NCI-H510A (cell line): ENCODE data around the gene METTL15.
"Not testable (repeated sequence)": the region's sequence is repeated elsewhere in the genome, so short reads cannot be mapped to it uniquely, and the experiment has no call there.

Source experiments
- DNase-seq: peaks from one replicate; lab custom pipeline; 2025; lab: John Stamatoyannopoulos, UW

The METTL15 gene

GRCh38 chr11:28107750-28108618 is at the start of gene METTL15, which contains the start of gene KIF18A:
Gene METTL15 (plus strand): TSS chr11:28108388. CDS start chr11:28113335, 4,947 bp downstream.
Gene KIF18A (minus strand): TSS chr11:28108156. CDS start chr11:28097947, 10,209 bp downstream.
- DNase-seq = peak; percentile 93

DNA sequence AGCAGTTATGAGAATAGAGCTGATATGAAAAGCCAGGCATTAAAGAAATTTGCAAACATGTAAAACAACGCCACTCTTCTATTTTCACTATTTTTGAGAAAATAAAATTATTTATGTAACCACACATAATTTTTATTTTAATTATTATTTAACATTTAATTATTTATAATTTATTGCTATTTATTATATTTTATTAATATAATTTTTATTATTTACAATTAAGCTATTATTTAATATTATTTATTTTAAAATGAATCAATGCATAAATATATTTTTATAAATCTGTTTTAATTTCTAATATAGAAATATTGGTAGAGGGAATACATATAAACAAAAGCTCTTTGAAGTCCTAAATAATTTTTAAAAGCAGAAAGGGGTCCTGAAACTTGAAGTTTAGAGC is 36.9 kb upstream of the METTL15 start:
- DNase-seq = no peak

- DNase-seq = no peak
Observed at GRCh38 chr11:28072321-28072720, 35.9 kb upstream of the METTL15 start.

GRCh38 chr11:28077521-28077920 is 30.7 kb upstream of the METTL15 start:
- DNase-seq = no peak

- no peak for DNase-seq
Observed at GRCh38 chr11:28083118-28083517, 25.1 kb upstream of the METTL15 start.

DNA sequence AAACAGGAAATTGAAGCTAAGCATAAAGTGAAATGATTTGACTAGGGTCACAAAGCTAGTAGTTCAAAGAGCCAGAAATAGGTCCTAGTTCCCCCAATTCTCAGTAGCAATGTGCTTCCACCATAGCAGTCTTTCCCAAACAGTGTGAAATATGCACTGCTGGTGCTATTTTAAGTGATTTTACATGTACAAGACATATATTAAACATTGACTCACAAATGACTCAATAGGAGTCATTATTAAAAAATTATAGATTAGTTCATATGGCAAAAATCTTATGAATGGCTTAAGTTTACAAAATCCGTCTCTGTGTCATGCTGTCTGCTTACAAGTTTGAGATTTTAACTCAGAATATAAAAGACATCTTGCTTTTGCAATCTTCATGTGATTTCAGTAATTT is 21.6 kb upstream of the METTL15 start:
- DNase-seq = no peak

- not testable (repeated sequence) for DNase-seq
Observed at GRCh38 chr11:28087192-28087591, 21.0 kb upstream of the METTL15 start.

DNA sequence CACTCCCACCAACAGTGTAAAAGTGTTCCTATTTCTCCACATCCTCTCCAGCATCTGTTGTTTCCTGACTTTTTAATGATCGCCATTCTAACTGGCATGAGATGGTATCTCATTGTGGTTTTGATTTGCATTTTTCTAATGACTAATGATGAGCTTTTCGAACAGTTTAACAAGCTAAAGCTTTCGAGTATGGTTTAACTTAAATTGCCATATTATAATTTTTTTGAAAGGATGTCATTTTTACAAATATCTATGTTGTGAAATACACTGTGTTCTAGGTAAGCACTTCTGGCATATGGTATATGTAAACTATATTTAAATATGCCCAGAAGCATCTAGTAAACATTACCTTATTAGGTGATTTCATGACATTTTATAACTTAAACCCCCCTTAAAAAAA is 20.5 kb upstream of the METTL15 start:
- DNase-seq = not testable (repeated sequence)

GRCh38 chr11:28089378-28089777 is 18.8 kb upstream of the METTL15 start:
- no peak for DNase-seq

DNA sequence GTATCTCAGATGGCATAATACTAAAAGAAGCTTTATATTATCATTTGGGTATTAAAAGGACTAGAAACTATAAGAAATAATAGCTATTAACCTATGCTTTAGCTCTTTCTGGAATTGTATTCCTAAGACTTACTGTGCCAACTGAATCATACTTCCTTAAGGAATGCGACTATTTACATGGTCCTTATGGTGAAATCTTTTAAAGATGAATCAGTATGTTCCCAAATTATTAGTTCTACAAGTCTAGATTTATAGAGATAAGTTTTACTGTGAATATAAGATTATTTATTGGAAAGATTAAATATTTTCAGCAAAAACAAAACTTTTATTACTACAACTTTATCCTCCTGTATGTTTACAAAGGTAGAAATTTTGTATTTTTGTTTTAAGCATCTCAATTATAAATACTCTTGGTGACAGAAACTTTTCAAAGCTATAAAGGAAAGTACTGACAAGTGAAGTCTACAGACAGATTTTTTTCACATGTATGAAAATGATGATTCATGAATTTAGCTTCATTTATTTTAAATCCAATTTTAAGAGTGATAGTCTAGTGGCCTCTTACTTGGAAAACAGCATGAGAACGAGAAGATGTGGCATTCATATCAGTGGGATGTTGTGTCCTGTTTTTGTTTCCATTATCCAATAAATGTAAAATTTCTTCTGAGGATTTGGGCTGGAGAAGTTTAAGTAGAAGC is 18.0 kb upstream of the METTL15 start:
- DNase-seq = no peak

DNA sequence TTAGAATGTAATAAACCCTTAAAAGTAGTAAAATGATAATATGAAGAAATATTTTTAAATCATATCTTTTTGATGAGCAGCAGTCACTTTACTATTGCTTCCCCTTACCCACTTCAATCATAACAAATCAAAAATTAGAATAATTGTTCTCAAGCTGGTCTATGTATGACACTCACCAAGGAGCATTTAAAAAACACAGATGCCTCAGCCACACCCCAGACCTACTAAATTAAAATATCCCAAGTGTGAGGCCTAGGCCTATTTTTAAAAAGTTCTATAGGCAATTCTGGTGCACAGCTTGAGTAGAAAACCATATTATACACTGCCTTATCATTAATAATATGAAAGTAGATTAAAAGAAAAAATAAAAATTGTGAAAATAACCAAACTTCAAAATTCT is 15.4 kb upstream of the METTL15 start:
- DNase-seq = no peak

DNA sequence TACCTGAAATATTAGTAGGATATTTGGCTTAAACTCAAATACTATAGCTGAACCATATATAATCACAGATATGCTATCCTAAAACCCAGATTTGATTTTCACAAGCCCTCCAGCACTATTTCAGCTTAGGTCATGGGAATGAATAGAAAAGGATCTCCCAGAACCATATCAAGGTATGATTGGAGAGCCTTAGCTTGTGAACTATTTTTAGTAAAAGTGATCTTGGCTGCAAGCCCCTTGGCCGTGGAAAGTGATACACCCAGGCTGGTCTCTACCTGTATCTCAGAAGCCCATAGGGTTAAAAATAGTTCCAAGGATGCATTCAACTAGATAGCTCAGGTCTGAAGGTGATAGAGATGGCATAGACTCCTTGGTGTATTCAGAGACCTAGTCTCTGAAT is 9.9 kb upstream of the METTL15 start:
- DNase-seq = no peak

DNA sequence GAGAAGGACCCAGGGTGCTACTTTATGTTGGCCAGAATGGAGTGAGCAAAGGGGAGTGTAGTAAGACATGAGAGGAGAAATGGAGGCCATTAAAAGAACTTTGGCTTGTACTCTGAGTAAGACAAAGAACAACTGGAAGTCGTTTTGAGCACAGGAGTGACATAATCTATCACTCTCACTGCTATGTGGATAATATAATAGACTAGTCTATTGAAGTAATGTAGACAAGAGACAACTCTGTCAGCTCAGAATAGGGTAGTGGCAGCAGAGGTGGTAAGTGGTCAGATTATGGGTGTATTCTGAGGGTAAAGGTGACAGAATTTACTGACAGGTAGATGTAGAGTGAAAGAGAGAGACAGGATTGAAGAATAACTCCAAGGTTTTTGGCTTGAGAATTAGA is 8.5 kb upstream of the METTL15 start:
- no peak for DNase-seq

- no peak for DNase-seq
Observed at GRCh38 chr11:28100665-28101064, 7.5 kb upstream of the METTL15 start.

GRCh38 chr11:28102300-28102699 is 5.9 kb upstream of the METTL15 start:
- DNase-seq = not testable (repeated sequence)

GRCh38 chr11:28104425-28104824 is 3.8 kb upstream of the METTL15 start:
- no peak for DNase-seq

GRCh38 chr11:28104984-28105383 is 3.2 kb upstream of the METTL15 start:
- DNase-seq = no peak

GRCh38 chr11:28105869-28106268 is 2.3 kb upstream of the METTL15 start:
- no peak for DNase-seq

- DNase-seq = no peak
Observed at GRCh38 chr11:28106353-28107043, 1.7 kb upstream of the METTL15 start.

DNA sequence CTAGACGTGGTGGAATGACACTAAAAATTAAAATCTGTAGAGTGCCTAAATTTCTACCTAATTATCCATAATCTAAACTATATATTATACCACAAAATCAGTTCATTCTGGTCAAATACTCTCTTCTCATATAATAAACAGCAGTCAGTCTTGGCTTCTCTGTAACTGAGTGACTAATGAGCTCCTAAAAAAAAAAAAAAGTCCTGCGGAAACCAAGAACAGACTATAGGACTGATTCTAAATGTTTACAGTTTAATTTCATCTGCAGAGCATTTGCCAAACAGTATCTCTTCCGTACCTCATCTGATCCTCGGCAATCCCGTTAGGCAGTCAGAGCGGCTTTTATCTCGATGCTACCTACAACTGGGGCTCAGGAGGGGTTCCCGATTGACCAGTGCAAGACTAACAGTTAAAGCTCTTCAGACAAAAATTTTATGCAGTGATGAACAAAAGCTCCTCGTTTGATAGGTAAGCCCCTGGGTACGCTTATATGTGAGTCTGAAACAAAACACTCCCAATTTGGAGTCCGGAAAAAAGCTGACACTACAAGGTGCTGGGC is 918 bp upstream of the METTL15 start:
- no peak for DNase-seq

- no peak for DNase-seq
Observed at GRCh38 chr11:28108958-28109357, 770 bp downstream of the METTL15 start.

GRCh38 chr11:28110108-28110820 is 2.1 kb downstream of the METTL15 start:
- DNase-seq = peak; percentile 32
